HCT116 (cell line): ENCODE measurements around the gene RASGEF1C. TPM values are rescaled to one million over a fixed set of nuclear protein-coding genes. Genes with fewer than 3 reads are reported as not detected.

ENCODE experiments used
- ATAC-seq: fragments of 200-7000 bp; cut with Tn5 transposase; 2 replicates; pipeline ENCODE4 v1.9.1; 2020; ENCODE audit warnings: mild to moderate bottlenecking, moderate library complexity
- BruUV-seq: library from RNA; stranded (reverse); fragments of 400-500 nt; replicated peaks from 2 replicates; lab custom pipeline; 2021; lab: Mats Ljungman, UMichigan
- CTCF ChIA-PET: fragments of 300-600 bp; sonication (Branson Sonifier 250); formaldehyde crosslinking; loops from one replicate; lab custom pipeline; 2021; ENCODE audit warnings: antibody characterized with exemption; lab: Charles Lee
- POLR2A ChIA-PET: fragments of 300-600, 350-600 bp; sonication (Branson Sonifier 250); formaldehyde crosslinking; loops from one replicate; lab custom pipeline; 2021; ENCODE audit warnings: antibody characterized with exemption; lab: Charles Lee
- RAD21 ChIA-PET, 2 experiments: fragments of 300-600 bp; sonication (Branson Sonifier 250); formaldehyde crosslinking; loops; one replicate each; lab custom pipeline; 2023; ENCODE audit warnings: low total read pairs in 2 of 2; ENCODE audit not compliant: uncharacterized antibody in 2 of 2, unreplicated experiment in 2 of 2, low non-redundant PET in 1 of 2; lab: Charles Lee
- DNase-seq: peaks from one replicate; pipeline ENCODE4 v3.0.0-alpha.2; 2010; ENCODE audit warnings: low read depth, low spot score
- H2AFZ ChIP-seq: fragments of 200-600 bp; shearing (Covaris generic), sonication (generic); 2 replicates; pipeline ENCODE4 v1.6.1; 2017; ENCODE audit warnings: low read depth, mixed run types, mixed read lengths, antibody characterized with exemption, low read length; ENCODE audit not compliant: poor library complexity, severe bottlenecking
- H3K27ac ChIP-seq: 2 replicates; pipeline ENCODE4 v1.5.1; 2012; ENCODE audit warnings: low read depth, low read length
- H3K27me3 ChIP-seq: fragments of 200-600 bp; sonication (generic); 2 replicates; pipeline ENCODE4 v1.6.1; 2016; ENCODE audit warnings: mixed run types, low read length, mixed read lengths; ENCODE audit not compliant: insufficient read depth
- H3K36me3 ChIP-seq, 2 experiments: fragments of 200-500 bp in 1 of 2; fragments of 200-600 bp in 1 of 2; sonication (Bioruptor generic) in 1 of 2; sonication (generic) in 1 of 2; 2 replicates each; pipeline versions ENCODE4 v1.5.1 to v1.6.1; 2014 to 2016; ENCODE audit warnings: low read length in 2 of 2, inconsistent platforms in 1 of 2, mixed read lengths in 1 of 2, mixed run types in 1 of 2; ENCODE audit not compliant: insufficient read depth in 2 of 2, control insufficient read depth in 1 of 2
- H3K4me1 ChIP-seq, 2 experiments: fragments of 200-600 bp in 1 of 2; sonication (generic) in 1 of 2; 2 replicates each; pipeline versions ENCODE4 v1.5.1 to v1.6.1; 2012 to 2017; ENCODE audit warnings: low read length in 2 of 2, inconsistent platforms in 1 of 2, mild to moderate bottlenecking in 1 of 2, mixed read lengths in 1 of 2, mixed run types in 1 of 2, moderate library complexity in 1 of 2; ENCODE audit not compliant: insufficient read depth in 2 of 2, control insufficient read depth in 1 of 2
- H3K4me2 ChIP-seq: fragments of 200-600 bp; sonication (generic); 2 replicates; pipeline ENCODE4 v1.6.1; 2017; ENCODE audit warnings: mixed run types, low read length, mixed read lengths
- H3K4me3 ChIP-seq, 2 experiments: fragments of 200-600 bp in 1 of 2; sonication (generic) in 1 of 2; replicated peaks in 1 of 2; 2 replicates each; pipeline ENCODE4 v1.5.1; 2011 to 2016; ENCODE audit warnings: low read length in 2 of 2, control low read depth in 1 of 2, low read depth in 1 of 2, mild to moderate bottlenecking in 1 of 2, mixed read lengths in 1 of 2, mixed run types in 1 of 2
- H3K79me2 ChIP-seq: fragments of 200-600 bp; sonication (generic); 2 replicates; pipeline ENCODE4 v1.6.1; 2017; ENCODE audit warnings: mild to moderate bottlenecking, mixed run types, low read length, moderate library complexity, mixed read lengths; ENCODE audit not compliant: insufficient read depth
- H3K9ac ChIP-seq: fragments of 200-600 bp; sonication (generic); 2 replicates; pipeline ENCODE4 v1.6.1; 2016; ENCODE audit warnings: low read length, mixed read lengths
- H3K9me2 ChIP-seq: fragments of 200-600 bp; sonication (generic), shearing (Covaris generic); 2 replicates; pipeline ENCODE4 v1.6.1; 2017; ENCODE audit warnings: mixed run types, mild to moderate bottlenecking, moderate library complexity; ENCODE audit not compliant: insufficient read depth
- H3K9me3 ChIP-seq, 2 experiments: fragments of 200-500 bp in 1 of 2; fragments of 200-600 bp in 1 of 2; sonication (Bioruptor generic) in 1 of 2; sonication (generic) in 1 of 2; 2 replicates each; pipeline ENCODE4 v1.6.1; 2014 to 2017; ENCODE audit warnings: low read length in 2 of 2, mixed read lengths in 2 of 2, inconsistent platforms in 1 of 2, low read depth in 1 of 2, mild to moderate bottlenecking in 1 of 2, mixed run types in 1 of 2, moderate library complexity in 1 of 2; ENCODE audit not compliant: control insufficient read depth in 1 of 2, insufficient read depth in 1 of 2
- H4K20me1 ChIP-seq: fragments of 200-600 bp; sonication (generic), shearing (Covaris generic); 2 replicates; pipeline ENCODE4 v1.6.1; 2017; ENCODE audit warnings: mixed run types, mild to moderate bottlenecking, moderate library complexity; ENCODE audit not compliant: insufficient read depth
- CEBPB ChIP-seq: IDR thresholded peaks from 2 replicates; pipeline ENCODE4 v1.6.1; 2012; ENCODE audit warnings: low read depth
- EGR1 ChIP-seq: IDR thresholded peaks from 2 replicates; pipeline ENCODE4 v1.6.1; 2012; ENCODE audit warnings: low read depth
- EZH2 ChIP-seq: fragments of 200-600 bp; sonication (generic); IDR thresholded peaks from 2 replicates; pipeline ENCODE4 v1.6.1; 2017; ENCODE audit warnings: antibody characterized with exemption, mixed run types
- SRF ChIP-seq: IDR thresholded peaks from 2 replicates; pipeline ENCODE4 v1.6.1; 2012; ENCODE audit warnings: low read depth
- YY1 ChIP-seq: IDR thresholded peaks from 2 replicates; pipeline ENCODE4 v1.6.1; 2011; ENCODE audit warnings: low read length, low read depth, moderate library complexity, mild to moderate bottlenecking; ENCODE audit not compliant: insufficient replicate concordance; ENCODE audit errors: extremely low read depth
- ZFX ChIP-seq: fragments of 450-650 bp; IDR thresholded peaks from 2 replicates; pipeline ENCODE4 v1.6.1; 2017
- ZNF274 ChIP-seq: fragments of 200-500 bp; sonication (Bioruptor generic); IDR thresholded peaks from 2 replicates; pipeline ENCODE4 v1.6.1; 2014; ENCODE audit warnings: mild to moderate bottlenecking, low read depth, low read length, inconsistent platforms
- intact Hi-C: fragments of 100-400 bp; cut with micrococcal nuclease; formaldehyde crosslinking; loops from 2 replicates; pipeline ENCODE4 v1.10.0; 2022
- total RNA-seq: library from RNA; stranded (reverse); gene quantifications from one replicate; pipeline ENCODE4 v1.2.1, GENCODE V29; 2021; ENCODE audit not compliant: unreplicated experiment
- TF ChIP-seq, protein P1 (sequence below), 3 experiments: fragments of 200-600 bp in 1 of 3; sonication (generic) in 1 of 3; IDR thresholded peaks in 2 of 3; conservative IDR thresholded peaks in 1 of 3; 2 replicates each; pipeline ENCODE4 v1.5.1; 2012 to 2017; ENCODE audit warnings: low read depth in 2 of 3, low read length in 2 of 3, antibody characterized with exemption in 1 of 3, borderline replicate concordance in 1 of 3, control low read depth in 1 of 3, mild to moderate bottlenecking in 1 of 3, mixed read lengths in 1 of 3, mixed run types in 1 of 3, moderate library complexity in 1 of 3; ENCODE audit not compliant: insufficient read depth in 1 of 3
- TF ChIP-seq, protein P2 (sequence below): IDR thresholded peaks from 2 replicates; pipeline ENCODE4 v1.6.1; 2012
- TF ChIP-seq, protein P3 (sequence below): IDR thresholded peaks from 2 replicates; pipeline ENCODE4 v1.6.1; 2011; ENCODE audit warnings: mild to moderate bottlenecking, low read length, moderate library complexity; ENCODE audit not compliant: insufficient replicate concordance; ENCODE audit errors: extremely low read depth

Gene RASGEF1C
- total RNA-seq, 1 experiment from 2014 or later, result 1.2 TPM

DNA sequence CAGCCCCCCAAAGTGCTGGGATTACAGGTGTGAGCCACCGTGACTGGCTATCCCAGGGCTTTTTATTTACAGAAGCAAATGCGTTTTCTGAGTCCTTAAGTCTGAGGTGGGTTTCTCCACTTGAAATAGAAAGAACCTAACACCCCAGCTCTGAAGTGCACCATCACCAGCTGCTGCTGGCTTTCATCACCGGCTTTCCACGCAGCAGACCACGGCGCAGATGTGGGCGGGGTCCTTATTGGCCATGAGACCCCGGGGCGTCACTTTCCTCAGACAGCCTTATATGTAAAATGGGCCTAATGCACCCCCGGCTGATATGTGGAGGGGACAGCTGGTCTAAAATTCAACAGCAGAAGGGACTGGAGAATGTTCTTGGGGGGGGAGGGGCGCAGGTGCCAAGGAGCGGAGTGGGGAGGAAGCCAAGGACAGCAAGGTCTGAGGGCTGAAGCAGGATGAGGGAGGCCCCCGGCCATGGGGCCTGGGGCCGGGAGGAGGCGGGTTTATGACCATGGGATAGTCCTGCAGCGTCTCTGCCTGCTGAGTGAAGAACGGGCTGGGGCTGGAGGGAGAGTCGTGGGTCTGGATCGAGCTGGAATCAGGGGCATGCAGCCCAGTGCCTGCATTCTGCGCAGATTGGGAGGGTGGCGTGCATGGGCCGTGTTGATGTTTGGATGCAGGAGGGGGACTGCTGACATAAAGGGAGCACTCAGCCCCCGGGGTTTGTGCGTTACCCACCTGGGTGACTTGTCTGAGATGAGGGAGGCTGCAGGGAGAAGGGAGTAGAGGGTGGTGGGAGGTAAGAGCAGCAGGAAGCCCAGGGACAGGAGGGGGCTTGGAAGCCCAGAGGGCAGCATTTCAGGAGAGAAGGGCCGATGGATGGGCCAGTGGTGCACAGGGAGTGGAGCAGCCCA is 30.2 kb downstream of the RASGEF1C start:
- TF ChIP-seq CEBPB, result no peak
- TF ChIP-seq, protein P1, sequence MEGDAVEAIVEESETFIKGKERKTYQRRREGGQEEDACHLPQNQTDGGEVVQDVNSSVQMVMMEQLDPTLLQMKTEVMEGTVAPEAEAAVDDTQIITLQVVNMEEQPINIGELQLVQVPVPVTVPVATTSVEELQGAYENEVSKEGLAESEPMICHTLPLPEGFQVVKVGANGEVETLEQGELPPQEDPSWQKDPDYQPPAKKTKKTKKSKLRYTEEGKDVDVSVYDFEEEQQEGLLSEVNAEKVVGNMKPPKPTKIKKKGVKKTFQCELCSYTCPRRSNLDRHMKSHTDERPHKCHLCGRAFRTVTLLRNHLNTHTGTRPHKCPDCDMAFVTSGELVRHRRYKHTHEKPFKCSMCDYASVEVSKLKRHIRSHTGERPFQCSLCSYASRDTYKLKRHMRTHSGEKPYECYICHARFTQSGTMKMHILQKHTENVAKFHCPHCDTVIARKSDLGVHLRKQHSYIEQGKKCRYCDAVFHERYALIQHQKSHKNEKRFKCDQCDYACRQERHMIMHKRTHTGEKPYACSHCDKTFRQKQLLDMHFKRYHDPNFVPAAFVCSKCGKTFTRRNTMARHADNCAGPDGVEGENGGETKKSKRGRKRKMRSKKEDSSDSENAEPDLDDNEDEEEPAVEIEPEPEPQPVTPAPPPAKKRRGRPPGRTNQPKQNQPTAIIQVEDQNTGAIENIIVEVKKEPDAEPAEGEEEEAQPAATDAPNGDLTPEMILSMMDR (IDR thresholded peaks at IDR 0.05 in 2 of 3, conservative IDR thresholded peaks at IDR 0.05 in 1 of 3; ENCODE audit: borderline replicate concordance in 1 of 3, insufficient read depth in 1 of 3, low read depth in 2 of 3, low read length in 2 of 3), result no peak
- TF ChIP-seq, protein P2, sequence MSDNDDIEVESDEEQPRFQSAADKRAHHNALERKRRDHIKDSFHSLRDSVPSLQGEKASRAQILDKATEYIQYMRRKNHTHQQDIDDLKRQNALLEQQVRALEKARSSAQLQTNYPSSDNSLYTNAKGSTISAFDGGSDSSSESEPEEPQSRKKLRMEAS, result no peak
- TF ChIP-seq SRF, result no peak
- no peak for TF ChIP-seq ZNF274
- TF ChIP-seq ZFX, result no peak
- no peak for TF ChIP-seq EGR1
- TF ChIP-seq EZH2, result no peak
- TF ChIP-seq, protein P3, sequence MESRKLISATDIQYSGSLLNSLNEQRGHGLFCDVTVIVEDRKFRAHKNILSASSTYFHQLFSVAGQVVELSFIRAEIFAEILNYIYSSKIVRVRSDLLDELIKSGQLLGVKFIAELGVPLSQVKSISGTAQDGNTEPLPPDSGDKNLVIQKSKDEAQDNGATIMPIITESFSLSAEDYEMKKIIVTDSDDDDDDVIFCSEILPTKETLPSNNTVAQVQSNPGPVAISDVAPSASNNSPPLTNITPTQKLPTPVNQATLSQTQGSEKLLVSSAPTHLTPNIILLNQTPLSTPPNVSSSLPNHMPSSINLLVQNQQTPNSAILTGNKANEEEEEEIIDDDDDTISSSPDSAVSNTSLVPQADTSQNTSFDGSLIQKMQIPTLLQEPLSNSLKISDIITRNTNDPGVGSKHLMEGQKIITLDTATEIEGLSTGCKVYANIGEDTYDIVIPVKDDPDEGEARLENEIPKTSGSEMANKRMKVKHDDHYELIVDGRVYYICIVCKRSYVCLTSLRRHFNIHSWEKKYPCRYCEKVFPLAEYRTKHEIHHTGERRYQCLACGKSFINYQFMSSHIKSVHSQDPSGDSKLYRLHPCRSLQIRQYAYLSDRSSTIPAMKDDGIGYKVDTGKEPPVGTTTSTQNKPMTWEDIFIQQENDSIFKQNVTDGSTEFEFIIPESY, result no peak
- TF ChIP-seq YY1, result no peak
- TF ChIP-seq, all 23 proteins: peak for 0
- no peak for DNase-seq
- H3K27ac ChIP-seq, result no peak overlapping the region
- H3K4me2 ChIP-seq, result no peak overlapping the region
- no peaks in the 10 kb centered on the region for H3K27me3 ChIP-seq
- no TSS peak for BruUV-seq
- H3K9ac ChIP-seq, result no peak overlapping the region
- H3K9me3 ChIP-seq, result no peaks in the 10 kb centered on the region
- H4K20me1 ChIP-seq, result no peaks in the 10 kb centered on the region
- H3K36me3 ChIP-seq, result no peaks in the 10 kb centered on the region
- ChIA-PET POLR2A (no interaction called here), CTCF (no interaction called here), RAD21 (no interaction called here)
- no peak overlapping the region for H3K4me3 ChIP-seq
- intact Hi-C loops, result no loop called here
- no peaks in the 10 kb centered on the region for H3K9me2 ChIP-seq
- H2AFZ ChIP-seq, result no peak overlapping the region
- no peak for ATAC-seq
- no peaks in the 10 kb centered on the region for H3K4me1 ChIP-seq
- H3K79me2 ChIP-seq, result no peaks in the 10 kb centered on the region
